Measurements from ENCODE around the gene MEIG1.

- no peak for TF ChIP-seq POLR2A (IDR thresholded peaks at IDR 0.05; ENCODE audit: low read length)
- no peak for TF ChIP-seq GATA1 (IDR thresholded peaks at IDR 0.05; ENCODE audit: low read depth, low read length)
Measured at GRCh38 chr10:14910953-14911352, 48.2 kb upstream of the MEIG1 start.
